GM21367 (cell line): ENCODE data around the gene NOS1AP.

Experiments
- ATAC-seq: cut with Tn5 transposase; IDR thresholded peaks from one replicate; pipeline ENCODE4 v1.9.1; 2021; ENCODE audit not compliant: unreplicated experiment

Gene NOS1AP

DNA sequence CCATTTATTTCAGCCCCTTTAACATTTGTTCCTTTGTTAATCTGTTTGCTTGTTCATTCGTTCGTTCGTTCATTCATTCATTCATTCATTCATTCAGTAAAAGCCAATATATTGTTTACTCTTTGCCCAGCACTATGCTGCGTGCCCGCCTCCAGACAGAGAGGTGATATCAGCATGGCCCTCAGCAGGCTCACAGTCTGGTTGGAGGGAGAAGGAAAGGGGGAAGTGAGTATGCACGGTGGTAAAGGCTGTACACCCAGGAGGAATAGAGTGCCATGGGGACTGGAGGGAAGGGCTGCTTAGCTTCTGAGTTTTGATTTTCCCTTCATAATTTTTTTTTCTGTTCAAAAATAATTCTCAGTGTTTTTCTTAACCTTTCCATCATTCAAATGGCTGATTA is 144.7 kb downstream of the NOS1AP start:
- ATAC-seq, result no peak

- ATAC-seq, result no peak
These were observed 146.4 kb downstream of the NOS1AP start for GRCh38 chr1:162215902-162216301.

- ATAC-seq, result no peak
These were observed 147.1 kb downstream of the NOS1AP start for GRCh38 chr1:162216604-162217003.

DNA sequence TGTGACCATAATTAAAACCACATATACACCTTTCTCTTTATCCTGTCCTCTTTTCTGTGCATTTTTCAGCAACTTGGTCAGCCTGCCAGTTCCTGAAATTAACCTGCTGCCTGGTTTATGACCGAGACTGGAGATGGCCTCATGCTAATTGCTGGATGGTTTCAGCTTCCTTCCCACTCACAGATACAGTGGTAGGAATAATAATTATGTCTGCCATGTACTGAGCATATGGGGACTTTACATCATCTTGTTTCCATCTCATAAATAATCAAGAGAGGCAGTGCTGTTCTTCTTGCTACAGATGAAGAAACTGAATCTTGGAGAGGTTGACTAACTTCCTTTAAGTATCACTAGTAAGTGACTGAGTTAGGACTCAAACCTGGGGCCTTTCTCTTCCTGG is 148.2 kb downstream of the NOS1AP start:
- ATAC-seq, result no peak

- no peak for ATAC-seq
These were observed 149.1 kb downstream of the NOS1AP start for GRCh38 chr1:162218546-162218945.

- ATAC-seq, result no peak
These were observed 149.5 kb downstream of the NOS1AP start for GRCh38 chr1:162218975-162219374.

- no peak for ATAC-seq
These were observed 150.0 kb downstream of the NOS1AP start for GRCh38 chr1:162219461-162219860.

DNA sequence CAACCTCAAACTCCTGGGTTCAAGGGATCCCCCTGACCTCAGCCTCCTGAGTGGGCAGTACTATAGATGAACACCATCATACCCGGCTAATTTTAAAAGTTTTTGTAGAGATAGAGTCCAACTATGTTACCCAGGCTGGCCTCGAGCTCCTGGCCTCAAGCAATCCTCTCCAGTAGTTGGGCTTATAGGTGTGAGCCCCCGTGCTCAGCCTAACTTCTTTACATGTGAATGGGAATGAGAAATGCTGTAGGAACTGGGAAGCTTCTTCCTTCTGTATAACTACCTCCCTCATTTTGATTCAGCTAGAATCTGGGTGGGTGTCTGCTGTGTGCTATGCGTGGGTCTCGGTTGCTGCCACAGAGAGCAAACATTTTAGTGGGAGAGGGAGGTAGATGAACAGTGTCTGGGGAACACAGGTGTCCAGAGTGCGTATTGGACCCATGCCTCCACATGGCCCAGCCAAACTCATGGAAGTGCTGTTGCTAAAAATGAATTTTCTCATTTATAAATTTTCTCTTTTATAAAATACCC is 150.6 kb downstream of the NOS1AP start:
- no peak for ATAC-seq

- no peak for ATAC-seq
These were observed 152.5 kb downstream of the NOS1AP start for GRCh38 chr1:162222014-162222413.

DNA sequence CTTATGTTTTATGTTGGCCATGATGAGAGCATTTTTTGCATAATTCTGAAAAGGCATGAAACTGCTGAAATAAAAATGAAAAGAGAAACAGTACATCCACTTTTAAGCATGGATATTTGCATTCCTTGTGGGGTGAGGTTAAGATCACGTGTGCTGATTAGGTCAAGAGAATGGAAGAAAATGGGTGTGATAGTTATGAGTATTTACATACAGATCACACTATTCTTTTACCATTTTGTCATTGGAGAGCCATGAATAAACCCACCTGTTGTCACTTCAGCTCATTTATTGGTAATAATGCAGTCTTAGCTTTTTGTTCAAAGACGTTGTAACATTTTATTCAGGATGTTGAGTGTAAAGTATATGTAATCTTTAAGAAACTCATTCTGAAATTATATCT is 153.2 kb downstream of the NOS1AP start:
- ATAC-seq, result no peak

DNA sequence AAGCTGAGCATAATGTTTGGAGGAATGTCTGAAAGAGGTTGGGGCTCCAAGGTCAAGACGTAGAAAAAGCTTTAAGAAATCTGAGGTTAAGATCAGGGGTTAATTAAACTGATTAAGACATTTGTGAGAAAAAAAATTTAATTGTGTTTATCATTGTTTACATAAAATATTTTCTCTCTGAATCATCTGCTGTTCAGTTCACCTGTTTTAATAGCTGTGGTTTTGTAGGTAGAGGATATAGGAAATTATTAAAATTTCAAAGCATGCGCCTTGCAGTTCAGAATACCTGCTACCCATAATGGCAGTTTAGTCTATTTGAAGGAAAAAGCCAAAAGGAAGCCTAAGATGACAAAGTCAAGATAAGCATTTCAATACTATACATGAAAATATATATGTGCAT is 154.0 kb downstream of the NOS1AP start:
- ATAC-seq, result no peak

DNA sequence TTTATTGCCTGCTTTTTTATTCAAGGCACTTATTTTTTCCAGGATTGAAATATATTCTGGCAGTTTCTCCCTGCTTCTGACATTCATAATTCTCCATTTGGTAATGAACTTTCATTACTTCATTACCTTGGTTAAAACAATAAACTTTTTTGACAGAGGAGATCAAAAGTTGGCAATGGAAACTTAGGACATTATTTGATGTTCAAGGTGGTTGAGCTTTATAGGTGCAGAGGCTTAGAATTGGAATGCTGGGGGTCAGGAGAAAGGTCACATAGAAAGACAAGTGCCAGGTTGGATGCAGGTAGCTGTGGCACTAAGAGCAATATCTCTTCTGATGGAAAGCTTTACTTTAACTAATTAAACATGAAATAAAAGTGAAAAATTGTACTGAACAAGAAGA is 154.8 kb downstream of the NOS1AP start:
- no peak for ATAC-seq

GRCh38 chr1:162228586-162228985 is 159.1 kb downstream of the NOS1AP start:
- ATAC-seq, result no peak

DNA sequence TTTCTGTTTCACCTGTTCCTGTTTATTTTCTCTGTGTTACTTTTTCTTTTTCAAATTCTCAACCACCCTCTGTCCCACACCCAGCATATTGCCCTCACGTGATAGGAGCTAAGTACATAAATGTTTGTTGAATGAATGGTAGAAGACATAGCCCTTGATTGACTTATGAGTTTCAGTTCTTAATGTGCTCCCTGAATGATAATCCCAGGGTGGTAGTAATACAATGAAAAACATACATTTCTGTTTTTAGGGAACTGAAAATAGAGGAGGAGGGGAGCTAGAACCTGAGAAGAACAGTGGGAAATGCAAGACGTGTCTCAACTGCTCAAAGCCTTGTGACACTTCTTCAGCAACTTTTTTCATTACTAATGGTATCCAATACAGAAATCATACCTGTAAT is 160.1 kb downstream of the NOS1AP start:
- no peak for ATAC-seq

DNA sequence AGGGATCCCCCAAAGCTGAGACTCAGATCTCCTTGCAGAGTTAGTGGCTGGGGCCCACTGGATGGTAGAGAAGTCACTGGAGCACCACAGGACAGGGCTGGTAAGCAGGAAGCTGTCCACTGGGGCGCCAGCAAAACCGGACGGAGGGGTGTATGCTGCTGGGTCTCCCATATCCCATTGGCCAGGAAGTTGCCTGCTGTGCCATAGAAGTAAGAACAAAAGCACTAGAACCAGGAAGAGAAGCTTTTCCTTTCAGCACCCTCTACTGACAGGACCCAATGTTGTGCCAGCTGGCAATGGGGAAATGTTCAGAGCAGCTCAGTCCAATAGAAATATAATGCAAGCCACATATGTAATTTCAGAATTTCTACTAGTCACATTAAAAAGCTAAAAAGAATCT is 160.6 kb downstream of the NOS1AP start:
- no peak for ATAC-seq

GRCh38 chr1:162230517-162230916 is 161.0 kb downstream of the NOS1AP start:
- no peak for ATAC-seq

DNA sequence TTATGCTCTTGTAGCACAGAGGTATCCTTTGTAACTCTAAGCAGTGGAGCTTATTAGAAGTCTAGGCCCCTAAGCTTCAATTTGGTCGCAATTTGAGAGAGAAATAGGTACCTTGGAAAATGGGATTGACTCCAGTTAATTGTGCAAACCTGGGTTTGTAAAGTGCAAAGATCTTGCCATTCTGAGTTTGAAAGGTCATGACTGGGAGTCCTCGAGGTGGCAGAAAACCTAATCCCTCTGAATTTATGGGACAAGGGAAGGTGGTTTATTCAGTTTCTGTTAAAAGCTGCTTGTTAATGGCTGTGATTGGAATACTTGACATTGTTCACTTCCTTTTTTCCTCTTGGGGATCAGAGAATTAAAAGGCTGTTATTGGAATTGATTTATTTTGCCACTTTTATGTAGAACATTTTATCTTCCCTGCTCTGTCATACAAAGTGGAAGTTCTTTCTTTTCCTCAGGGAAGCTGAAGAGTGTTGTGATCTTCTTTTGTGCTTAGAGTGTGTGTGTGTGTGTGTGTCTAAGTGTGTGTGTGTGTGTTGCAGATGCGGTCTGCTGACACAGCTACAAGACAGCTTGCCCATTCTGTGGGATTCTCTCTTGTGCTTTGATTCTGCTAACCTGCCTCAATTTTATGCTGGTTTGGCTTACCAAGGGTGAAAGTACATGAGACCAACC is 162.7 kb downstream of the NOS1AP start:
- no peak for ATAC-seq

DNA sequence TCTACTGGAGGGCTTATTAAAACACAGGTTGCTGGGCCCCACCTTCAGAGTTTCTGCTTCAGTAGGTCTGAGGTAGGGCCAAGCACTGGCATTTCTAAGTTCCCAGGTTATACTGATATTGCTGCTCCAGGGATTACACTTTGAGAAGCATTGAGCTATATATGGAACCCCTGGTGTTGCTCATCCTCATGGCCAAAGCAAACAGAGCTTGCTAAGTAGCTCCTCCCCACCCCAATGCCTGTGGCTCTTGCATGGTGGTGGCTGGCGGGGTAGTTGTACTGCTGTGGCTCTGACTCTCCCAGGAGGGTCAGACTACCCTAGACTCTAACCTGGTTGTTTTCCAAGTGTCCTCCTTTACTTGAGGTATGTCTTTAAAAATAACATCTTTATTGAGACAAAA is 163.6 kb downstream of the NOS1AP start:
- ATAC-seq, result no peak

- no peak for ATAC-seq
These were observed 164.4 kb downstream of the NOS1AP start for GRCh38 chr1:162233937-162234336.

GRCh38 chr1:162234571-162234970 is 165.1 kb downstream of the NOS1AP start:
- ATAC-seq, result no peak

DNA sequence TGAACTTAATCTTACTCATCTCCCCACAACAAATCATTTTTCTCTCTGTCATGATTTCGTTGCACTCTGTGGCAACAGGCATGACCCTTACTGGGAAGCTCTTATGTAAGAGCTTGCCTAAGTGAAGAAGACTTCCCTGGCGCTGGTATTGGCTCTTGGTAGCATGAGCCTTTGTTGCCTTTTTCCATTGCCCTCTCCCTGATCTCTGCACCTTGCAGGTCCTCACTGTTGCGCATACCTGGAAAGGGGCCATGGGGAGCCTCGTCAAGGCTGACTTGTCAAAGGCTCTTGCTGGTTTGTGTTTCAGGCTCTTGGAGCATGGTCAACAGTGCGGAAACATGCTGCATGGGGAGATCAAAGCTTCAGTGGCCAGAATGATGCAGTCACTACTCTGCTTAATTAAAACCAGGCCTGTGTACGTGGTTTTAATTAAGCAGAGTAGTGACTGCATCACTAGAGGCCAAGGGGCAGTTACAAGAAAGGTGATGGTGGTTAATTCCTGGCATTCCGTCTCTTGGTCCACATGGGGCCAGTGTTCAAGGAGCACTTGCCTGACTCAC is 165.8 kb downstream of the NOS1AP start:
- ATAC-seq, result no peak

DNA sequence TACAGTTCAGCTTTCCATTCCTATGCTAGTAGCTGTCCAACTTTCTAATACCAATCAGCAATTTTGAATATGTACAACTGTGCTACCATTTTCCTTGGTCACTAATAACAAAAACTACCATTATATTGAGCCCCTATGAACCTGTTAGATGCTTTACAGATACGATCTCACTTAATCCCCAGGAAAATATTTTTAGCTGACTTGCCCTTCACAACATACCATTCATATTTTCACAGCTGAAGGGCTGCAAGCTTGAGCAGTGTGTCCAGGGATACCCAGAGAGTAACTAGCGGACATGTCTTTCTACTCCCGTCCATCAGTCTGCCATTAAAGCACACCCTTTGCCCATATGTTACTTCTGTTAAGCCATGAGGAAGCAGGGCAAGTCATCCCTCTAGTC is 166.7 kb downstream of the NOS1AP start:
- no peak for ATAC-seq

DNA sequence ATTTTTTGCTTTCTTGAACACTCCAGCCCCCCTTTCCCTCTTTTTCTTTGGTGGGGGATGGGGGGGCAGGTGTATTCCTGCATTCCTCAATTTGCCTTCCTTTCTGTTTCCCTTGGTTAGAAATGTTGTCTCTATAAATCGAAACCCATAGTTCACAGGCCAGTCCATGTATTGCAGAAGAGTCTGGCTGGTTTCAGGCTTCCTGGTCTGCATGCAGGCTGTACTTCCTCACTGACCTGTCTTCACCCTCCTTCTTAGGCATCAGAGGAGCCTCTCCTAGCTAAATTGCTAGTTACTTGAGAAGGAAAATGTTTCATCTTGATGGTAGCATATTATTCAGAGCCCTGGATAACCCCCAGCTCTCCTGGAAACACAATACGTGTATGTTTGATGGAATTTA is 167.1 kb downstream of the NOS1AP start:
- no peak for ATAC-seq
